ENCODE data around the gene UNC13A. TPM values are rescaled to one million over a fixed set of nuclear protein-coding genes. Genes with fewer than 3 reads are reported as not detected.

UNC13A gene
- total RNA-seq, 1 donor from 2014 or later = 0.41 TPM

DNA sequence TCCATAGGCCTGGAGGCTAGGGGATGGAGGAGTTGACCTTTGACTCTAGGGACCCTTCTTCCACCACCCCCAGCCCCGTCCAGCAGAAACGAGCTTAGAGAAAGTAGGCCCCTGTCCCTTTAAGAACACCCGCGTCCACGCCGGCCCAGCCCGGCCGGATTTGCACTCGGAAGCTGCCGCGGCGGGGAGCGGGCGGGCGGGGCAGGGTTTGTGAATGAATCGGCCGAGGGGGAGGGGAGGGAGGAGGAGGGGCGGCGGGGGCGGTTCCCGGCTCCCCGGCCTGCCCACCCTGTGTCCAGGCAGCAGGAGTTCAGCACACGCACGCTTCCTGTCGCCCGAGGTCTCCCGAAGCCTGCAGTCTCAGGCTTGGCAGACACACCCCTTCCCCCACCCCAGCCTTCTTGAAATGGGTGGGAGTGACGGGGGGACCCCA, 1.5 kb downstream of the UNC13A start:
- Histone ChIP-seq H3K27me3 (peaks cover 36% of the 10 kb centered on the region), H3K4me1 (peaks cover 15% of the 10 kb centered on the region), H3K27ac (no peak overlapping the region), H3K4me3 (no peak overlapping the region), H3K36me3 (no peaks in the 10 kb centered on the region), H3K9me3 (no peaks in the 10 kb centered on the region)
- ATAC-seq (peak; percentile 15), DNase-seq (no peak)
- intact Hi-C loops (cut with DNase I) = no loop called here
- TF ChIP-seq, protein P1, sequence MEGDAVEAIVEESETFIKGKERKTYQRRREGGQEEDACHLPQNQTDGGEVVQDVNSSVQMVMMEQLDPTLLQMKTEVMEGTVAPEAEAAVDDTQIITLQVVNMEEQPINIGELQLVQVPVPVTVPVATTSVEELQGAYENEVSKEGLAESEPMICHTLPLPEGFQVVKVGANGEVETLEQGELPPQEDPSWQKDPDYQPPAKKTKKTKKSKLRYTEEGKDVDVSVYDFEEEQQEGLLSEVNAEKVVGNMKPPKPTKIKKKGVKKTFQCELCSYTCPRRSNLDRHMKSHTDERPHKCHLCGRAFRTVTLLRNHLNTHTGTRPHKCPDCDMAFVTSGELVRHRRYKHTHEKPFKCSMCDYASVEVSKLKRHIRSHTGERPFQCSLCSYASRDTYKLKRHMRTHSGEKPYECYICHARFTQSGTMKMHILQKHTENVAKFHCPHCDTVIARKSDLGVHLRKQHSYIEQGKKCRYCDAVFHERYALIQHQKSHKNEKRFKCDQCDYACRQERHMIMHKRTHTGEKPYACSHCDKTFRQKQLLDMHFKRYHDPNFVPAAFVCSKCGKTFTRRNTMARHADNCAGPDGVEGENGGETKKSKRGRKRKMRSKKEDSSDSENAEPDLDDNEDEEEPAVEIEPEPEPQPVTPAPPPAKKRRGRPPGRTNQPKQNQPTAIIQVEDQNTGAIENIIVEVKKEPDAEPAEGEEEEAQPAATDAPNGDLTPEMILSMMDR (IDR thresholded peaks at IDR 0.05) = no peak

DNA sequence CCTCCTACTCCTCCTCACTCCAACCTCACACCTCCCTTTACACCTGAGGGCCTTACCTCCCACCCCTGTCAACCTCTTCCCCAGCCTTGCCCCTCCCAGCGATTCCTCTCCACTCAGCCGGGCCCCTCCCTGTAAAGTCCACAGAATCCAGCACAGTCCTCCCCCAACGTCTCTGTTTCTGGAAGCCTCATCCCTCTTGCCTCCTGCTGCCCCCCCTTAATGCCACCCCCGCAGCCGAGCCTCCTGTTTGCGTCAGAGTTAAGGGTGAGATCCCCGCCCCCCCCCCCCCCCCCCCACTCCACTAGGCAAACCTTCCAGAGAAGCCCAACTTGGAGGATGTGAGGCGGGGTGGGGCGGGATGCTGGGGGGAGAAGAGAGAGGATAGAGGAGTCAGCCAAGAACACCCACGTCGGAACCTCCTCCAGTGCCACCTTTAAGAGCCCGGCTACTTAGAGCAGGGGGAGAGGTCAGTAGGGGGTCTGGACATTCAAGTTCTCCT, 2.1 kb downstream of the UNC13A start:
- Histone ChIP-seq H3K4me1 (peaks cover 15% of the 10 kb centered on the region), H3K27ac (no peak overlapping the region), H3K4me3 (no peak overlapping the region), H3K36me3 (no peaks in the 10 kb centered on the region), H3K27me3 (peaks cover 36% of the 10 kb centered on the region), H3K9me3 (no peaks in the 10 kb centered on the region)
- DNase-seq (no peak), ATAC-seq (no peak)
- TF ChIP-seq, protein P1 (IDR thresholded peaks at IDR 0.05) = no peak
- intact Hi-C loops (cut with DNase I) = no loop called here

DNA sequence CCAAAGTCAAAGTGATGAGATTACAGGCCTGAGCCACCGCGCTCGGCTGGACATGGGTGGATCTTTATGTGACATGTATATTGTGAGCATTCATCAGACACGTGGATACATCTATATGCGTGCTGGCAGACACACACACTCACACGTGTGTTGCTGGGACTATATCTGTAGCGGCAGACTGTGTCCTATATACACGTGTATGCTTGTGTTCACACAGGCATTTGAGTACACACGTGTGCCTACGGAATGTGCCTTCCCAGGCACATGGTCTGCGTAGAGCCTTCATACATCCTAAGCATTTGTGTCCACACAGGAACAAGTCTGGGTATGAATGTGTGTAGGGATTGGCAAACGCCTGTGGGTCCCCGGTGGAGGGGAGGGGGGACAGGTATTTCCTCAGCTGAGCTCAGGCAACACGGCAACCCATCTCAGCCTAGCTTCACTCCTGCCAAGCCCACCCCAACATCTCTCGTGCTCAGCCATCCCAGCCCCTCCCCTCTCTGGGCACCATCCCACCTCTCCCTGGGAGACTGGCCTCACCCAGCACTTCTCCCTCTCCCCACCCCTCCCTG, 2.6 kb downstream of the UNC13A start:
- intact Hi-C loops (cut with DNase I) = no loop called here

DNA sequence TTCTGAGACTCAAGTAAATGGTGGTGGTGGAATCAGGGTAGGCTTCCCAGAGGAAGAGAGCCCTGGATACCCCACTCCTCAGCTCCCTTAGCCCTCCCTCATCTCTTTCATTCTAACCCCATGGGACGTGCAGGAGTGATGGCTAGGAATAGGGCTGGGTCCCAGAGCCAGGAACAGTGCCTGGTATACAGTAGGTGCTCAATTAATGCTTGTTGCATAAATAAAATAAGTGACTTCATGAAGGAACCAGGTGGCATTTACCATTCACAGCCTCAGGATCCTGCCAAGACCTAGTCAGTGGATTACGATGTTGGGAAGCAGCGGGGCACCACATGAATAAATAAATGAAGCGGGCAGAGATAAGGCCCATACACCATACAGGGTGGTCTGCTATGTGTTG, 3.9 kb downstream of the UNC13A start:
- DNase-seq (no peak), ATAC-seq (no peak)
- peaks cover 29% of the 10 kb centered on the region for H3K27me3 ChIP-seq
- H3K36me3 ChIP-seq = no peaks in the 10 kb centered on the region
- H3K9me3 ChIP-seq = no peaks in the 10 kb centered on the region
- no peak overlapping the region for H3K4me3 ChIP-seq
- H3K27ac ChIP-seq = no peak overlapping the region
- peaks cover 28% of the 10 kb centered on the region for H3K4me1 ChIP-seq
- TF ChIP-seq, protein P1 (IDR thresholded peaks at IDR 0.05) = no peak
- intact Hi-C loops (cut with DNase I) = no loop called here

More for the DNA sequence above, 2.6 kb downstream of the UNC13A start:
- no peaks in the 10 kb centered on the region for H3K36me3 ChIP-seq
- H3K9me3 ChIP-seq = no peaks in the 10 kb centered on the region
- TF ChIP-seq, protein P1 (IDR thresholded peaks at IDR 0.05) = no peak
- H3K4me3 ChIP-seq = no peak overlapping the region
- peaks cover 36% of the 10 kb centered on the region for H3K27me3 ChIP-seq
- no peak overlapping the region for H3K27ac ChIP-seq
- H3K4me1 ChIP-seq = peaks cover 18% of the 10 kb centered on the region
- DNase-seq = no peak
- ATAC-seq = no peak

DNA sequence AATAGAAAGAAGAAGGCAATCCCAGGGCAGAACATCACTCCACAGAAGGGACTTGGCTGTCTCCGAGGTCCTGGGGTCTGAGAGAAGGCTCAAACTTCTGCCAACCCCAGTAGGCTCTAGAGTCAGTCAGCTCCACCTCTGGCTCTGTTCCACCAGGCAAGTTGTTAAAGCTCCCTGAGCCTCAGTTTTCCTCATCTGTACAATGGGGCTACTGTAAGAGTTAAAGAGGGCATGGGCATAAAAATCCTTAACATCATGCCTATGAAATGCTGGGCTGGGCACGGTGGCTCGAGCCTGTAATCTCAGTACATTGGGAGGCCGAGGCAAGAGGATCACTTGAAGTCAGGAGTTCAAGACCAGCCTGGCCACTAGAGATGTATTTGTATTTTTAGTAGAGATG, 5.1 kb downstream of the UNC13A start:
- Histone ChIP-seq H3K4me1 (peaks cover 28% of the 10 kb centered on the region), H3K27me3 (peaks cover 19% of the 10 kb centered on the region), H3K27ac (no peak overlapping the region), H3K36me3 (no peaks in the 10 kb centered on the region), H3K4me3 (no peak overlapping the region), H3K9me3 (no peaks in the 10 kb centered on the region)
- DNase-seq (no peak), ATAC-seq (no peak)
- intact Hi-C loops (cut with DNase I) = no loop called here
- TF ChIP-seq, protein P1 (IDR thresholded peaks at IDR 0.05) = no peak

All from upper lobe of right lung (tissue), 1 donor.